Kidney tubule cell (primary cell): ENCODE results near the gene ZSCAN22.

ENCODE experiments used
- DNase-seq: peaks from one replicate; pipeline ENCODE4 v3.0.0-alpha.2; 2018; ENCODE audit warnings: low spot score

The ZSCAN22 gene

DNA sequence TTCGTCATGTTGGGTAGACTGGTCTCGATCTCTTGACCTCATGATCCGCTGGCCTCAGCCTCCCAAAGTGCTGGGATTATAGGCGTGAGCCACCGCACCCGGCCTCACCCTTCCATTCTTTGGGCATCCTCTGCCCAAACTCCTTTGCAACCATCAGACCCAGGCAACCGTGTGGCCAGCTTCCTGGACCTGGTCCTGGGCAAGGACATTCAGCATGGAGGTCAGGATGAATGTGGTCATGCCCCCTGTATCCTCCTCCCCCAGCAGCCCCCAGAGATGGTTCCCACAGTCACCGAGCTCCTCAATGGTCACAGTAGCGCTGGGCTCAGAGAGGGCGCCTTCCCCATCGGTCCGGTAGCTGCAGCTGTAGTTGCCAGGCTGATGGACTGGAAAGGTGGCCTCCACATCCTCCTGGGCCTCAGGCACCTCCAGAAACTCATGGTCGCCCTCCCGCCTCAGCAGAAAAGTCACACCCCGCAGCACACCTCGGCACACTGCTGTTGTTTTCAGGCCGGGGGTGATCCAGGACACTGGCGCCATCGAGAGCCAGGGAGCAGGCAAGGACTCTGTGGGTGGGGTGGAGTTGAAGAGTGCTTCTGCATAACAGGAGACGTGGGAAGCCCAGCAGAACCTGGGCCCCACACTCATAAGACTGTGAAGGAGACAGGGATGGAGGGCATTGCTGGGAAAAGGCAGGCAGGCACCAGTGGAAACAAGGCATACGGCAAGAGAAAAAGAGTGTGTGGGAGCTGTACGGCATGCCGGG, 25.4 kb downstream of the ZSCAN22 start:
- DNase-seq: no peak

DNA sequence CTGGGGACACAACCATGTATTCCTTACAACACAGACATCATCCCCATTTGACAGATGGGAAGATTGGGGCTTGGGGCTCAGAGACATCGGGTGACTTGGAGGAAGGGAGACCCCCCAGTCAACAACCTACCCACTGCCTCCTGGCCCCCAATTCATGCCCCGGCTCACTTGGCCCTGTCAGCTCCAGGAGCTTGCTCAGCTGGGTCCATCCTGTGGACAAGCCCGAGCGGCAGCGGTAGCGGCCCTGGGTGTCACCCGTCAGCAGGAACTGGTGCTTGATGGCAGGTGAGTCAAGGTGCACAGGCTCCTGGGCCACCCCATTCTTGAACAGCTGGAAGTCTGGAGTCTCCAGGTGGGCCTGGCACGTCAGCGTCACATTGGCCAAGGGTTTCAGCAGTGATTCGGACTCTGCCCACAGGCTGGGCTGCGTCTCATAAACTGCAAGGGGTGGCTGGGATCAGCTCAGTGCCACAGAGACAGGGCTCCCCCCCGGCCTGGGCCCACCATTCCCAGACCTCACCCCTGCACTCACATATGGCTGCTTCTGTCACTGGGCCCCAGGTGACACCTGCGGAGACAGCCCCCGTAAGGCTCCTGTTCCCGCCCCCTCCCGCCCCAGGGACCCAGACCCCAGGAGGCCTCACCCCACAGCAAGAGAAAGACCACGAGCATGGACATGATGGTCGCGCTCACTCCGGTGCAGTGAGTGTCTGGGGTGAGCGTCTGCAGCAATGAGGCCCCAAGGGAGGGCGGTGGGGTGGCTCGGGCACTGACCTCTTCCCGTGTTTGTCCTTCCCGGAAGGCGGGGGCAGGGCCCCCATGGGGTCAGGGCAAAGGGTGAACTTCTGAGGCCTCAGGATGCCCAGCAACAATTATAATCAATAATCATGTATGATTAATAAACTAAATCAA, 26.2 kb downstream of the ZSCAN22 start, which contains the start of gene A1BG:
TSS of gene A1BG (minus strand) at position 733 of the 912 bp plus-strand sequence. CDS start at position 678, 55 bp downstream.
- DNase-seq: no peak

DNA sequence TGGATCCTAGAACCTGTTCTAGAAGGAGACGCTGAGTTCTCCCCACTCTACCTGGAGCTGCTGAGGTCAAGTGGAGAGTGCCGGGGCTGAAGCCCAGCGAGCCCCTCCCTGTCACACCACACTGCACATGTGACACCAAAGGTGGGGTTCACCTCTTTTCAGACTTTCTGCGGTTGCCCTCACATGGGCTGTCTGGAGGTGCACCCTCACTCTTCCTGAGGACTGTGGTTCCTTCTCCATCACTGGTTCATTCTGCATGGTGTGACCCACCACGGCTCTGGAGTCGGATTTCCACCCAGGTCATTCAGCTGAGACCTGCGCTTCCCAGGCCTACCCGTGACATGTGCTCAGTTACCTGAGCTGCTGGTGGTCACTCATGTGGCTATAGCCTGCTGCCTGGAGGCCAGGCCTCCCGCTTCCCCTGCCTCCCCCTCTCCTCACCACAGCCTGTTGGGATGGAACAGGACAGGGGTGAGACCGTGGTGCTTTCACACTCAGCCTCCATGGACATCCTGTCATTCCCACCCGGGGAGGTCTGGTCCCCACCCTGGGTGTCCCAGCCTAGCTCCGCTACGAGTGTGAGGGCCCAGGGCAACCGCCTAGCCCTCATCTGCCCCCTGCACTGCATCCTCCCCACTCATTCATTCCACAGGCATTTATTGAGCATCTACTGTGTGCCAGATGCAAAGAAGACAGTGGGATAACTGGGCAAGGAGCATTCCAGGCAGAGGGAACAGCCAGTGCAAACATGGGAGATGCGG, 27.1 kb downstream of the ZSCAN22 start:
- DNase-seq: no peak

DNA sequence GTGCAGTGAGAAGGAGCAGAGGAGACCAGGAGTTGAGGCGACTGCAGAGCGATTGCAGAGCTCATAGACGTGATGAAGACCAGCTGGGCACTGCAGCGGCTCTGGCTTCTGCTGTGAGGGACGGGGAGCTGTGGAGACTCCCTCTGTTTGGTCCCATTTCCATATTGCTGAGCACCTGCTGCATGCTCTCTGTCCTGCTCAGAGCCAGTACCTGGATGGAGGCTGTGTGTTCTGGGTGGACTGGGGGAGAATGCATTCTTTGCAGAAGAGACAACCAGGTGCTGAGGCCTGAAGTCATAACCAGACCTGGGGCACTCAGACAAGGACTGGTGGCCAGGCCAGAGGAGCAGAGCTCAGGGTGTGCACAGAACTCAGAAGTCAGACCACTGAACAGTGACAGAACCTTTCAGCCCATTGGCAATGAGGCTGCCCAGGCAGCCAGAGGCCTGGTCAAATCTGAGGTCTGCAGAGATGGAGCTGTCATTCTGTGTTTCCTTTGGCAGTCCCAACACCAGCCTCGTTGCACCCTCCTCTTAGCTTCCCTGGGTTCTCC, 27.8 kb downstream of the ZSCAN22 start:
- no peak for DNase-seq

DNA sequence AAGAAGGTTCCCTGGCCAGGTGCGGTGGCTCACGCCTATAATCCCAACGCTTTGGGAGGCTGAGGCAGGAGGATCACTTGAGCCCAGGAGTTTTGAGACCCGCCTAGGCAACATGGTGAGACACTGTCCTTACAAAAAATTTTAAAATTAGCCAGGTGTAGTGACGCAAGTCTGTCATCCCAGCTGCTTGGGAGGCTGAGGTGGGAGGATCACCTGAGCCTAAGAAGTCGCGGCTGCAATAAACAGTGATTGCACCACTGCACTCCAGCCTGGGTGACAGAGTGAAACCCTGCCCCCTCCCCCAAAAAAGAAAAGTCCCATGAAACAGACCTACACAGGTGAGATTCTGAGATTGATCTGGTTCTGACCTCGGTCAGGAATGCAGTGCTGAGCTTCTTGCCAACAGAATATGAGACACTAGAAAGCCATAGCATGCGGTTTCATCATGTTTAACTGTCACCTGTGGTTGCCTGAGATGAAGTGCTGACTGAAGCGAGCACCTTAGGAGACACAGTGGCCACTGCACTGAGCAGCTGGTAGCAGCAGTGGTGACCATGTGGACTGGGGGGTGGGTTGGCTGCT, 28.5 kb downstream of the ZSCAN22 start:
- no peak for DNase-seq

GRCh38 chr19:58355908-58356765, 29.3 kb downstream of the ZSCAN22 start:
- DNase-seq: no peak

DNA sequence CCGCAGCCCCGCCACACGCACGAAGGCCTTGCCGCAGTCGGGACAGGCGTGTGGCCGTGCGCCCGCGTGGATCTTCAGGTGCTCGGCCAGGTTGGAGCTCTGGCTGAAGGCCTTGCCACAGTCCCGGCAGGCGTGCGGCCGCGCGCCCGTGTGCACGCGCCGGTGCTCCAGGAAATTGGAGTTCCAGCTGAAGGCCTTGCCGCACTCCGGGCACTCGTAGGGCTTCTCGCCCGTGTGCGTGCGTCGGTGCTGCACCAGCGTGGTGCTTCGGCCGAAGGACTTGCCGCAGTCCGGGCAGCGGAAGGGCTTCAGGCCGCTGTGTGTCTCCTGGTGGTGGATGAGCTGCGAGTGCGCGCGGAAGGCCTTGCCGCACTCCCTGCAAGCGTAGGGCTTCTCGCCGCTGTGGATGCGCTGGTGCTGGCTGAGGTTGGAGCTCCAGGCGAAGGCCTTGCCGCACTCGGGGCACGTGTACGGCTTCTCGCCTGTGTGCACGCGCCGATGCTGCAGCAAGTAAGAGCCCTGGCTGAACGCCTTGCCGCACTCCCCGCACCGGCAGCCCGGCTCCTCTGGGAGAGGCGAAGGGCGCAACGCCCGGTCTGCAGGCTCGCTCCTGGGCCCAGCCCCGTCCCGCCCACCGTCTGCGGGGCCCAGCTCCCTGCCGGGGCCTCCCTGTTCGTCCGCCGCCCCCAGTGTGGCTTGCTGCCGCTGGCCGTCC, 30.1 kb downstream of the ZSCAN22 start:
- DNase-seq: no peak

DNA sequence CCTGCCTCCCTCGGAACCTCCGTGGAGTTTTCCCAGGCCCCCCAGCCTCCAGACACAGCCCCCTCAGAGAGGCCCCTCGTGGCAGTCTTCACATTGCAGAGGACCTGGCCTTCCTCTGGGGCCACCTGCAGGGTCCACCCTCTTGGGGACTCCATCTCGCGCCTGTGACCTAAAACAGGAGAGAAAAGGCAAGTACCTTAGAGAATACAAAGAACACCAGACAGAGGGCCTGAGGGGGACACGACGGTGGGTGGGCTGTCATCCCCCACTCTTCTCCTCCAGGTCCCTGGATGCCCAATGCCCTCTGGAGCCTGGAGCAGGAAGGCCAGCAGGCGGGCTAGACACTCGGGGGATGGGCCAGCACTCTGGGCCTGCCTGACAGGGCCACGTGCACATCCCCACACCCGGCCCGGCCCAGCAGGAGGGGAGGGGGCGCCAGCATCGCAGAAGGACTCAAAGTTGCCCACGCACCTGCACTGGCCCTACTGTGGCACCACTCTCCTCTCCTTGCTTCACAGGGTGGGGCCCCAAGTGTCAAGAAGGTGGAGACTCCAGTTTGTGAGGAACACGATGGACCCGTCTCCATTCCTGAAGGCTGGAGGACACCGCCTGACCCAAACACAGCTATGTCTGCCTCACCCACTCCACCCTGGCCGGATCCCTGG, 30.8 kb downstream of the ZSCAN22 start:
- no peak for DNase-seq

- peak; percentile 60 for DNase-seq
These were observed 35.1 kb downstream of the ZSCAN22 start for GRCh38 chr19:58361900-58362271.

DNA sequence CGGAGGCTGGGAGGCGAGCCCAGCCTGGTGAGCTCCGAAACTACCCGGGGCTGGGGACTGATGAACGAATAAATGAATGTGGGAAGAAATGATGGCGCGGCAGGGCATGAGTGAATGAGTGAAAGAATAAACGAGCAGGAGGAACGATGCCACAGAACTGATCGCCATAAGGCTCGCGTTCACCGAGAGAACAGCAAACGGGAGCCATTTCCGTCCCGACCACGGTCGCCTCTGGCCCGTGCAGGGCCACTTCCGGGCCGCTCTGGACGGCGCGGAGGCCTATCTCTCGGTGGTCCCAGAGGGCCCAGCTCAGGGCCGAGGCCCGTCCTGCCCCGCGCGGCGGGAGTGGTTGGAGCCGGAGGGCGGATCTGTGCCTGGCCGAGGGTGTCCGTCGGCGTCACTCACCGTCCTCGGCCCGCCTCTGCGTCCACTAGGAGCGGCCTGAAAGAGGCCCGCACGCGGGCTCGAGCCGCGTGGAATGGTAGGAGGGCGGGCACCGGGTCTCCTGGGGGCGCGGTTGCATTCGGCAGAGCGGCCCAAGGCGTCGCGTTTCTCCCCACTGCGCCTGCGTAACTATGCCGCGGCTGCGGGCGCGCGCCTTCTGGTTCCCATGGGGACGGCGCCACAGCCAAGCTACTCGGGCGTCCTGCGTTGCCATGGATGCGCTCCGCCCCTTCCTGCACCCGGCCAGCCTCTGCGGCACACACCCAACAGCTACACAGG, 35.6 kb downstream of the ZSCAN22 start, which contains the start of gene ZNF497:
TSS of gene ZNF497 (minus strand) at position 480 of the 723 bp plus-strand sequence. CDS start 5,116 bp downstream, outside the sequence.
- DNase-seq: peak; percentile 97

DNA sequence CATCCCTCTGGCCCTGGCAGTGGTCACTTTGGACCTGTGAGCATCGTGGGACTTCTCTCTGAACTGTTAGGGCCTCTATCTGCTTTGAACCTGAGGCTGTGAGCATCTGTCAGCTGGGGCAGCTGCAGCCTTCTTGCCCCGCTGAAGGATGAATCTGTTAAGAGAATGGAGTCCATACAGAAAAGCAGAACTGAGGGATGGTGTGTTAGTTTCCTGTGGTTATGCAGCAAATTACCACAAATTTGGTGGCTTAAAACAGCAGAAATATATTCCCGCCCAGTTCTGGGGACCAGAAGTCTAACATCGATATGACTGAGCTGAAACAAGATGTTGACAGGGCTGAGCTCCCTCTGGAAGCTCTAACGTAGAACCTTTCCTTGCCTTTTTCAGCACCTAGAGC, 37.4 kb downstream of the ZSCAN22 start:
- no peak for DNase-seq

- DNase-seq: no peak
These were observed 40.0 kb downstream of the ZSCAN22 start for GRCh38 chr19:58366585-58367430.

GRCh38 chr19:58367698-58368454, 41.1 kb downstream of the ZSCAN22 start:
- DNase-seq: no peak

DNA sequence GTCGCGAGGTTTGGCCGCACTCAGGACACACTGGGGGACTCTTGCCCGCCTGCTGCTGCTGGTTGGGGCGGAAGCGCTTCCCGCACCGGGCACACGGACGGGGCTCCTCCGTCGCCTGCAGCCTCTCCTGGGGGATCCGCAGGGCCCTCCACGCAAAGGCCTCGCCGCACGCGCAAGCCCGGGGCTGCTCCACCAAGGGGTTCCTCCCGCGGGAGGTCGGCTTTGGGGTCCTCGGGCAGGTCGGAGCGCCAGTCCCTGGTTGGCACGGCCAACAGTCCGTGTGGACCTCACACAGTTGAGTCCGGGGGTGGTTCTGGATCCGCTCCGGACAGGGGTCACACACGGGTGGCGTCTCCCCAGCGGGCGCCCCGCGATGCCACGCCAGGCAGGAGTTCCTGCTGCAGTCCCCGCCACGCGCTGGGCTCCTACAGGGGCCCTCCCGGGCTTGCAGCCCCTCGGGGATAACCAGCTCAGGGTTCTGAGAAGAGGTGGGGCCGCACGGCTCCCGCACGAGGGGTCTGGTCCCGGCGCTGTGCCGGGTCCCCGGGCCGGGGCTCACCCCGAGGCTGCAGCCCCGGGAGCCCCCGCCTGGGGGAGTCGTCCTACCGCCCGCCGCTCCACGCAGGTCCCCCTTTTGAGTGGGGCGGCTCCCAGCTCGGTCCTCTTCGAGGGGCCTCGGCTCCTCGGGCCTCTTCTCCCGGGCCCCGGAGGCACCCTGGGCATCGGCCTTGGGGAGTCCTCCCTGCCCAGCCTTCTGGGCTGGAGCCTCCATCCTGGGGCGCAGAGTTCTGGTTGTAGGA, 42.0 kb downstream of the ZSCAN22 start:
- DNase-seq: no peak

GRCh38 chr19:58372311-58373133, 45.7 kb downstream of the ZSCAN22 start:
- DNase-seq: no peak
